Activated CD8-positive, alpha-beta T cell treated with anti-CD3 and anti-CD28 coated beads, Interleukin-2, amount 10 ng/mL, durations not matched to agents 7 days and 5 days (primary cell): ENCODE results near the gene FAM219A. TPM values are rescaled to one million over a fixed set of nuclear protein-coding genes. Genes with fewer than 3 reads are reported as not detected.

ENCODE experiments used
- ATAC-seq: fragments of 150-1000 bp; cut with Tn5 transposase; one replicate; pipeline ENCODE4 v1.10.0; 2021; ENCODE audit warnings: moderate library complexity
- CTCF ChIA-PET: fragments of 350-600 bp; sonication (Branson Sonifier 250); formaldehyde crosslinking; loops from one replicate; lab custom pipeline; 2021; ENCODE audit warnings: antibody characterized with exemption; lab: Charles Lee
- POLR2A ChIA-PET: fragments of 350-600 bp; sonication (Branson Sonifier 250); formaldehyde crosslinking; loops from one replicate; lab custom pipeline; 2021; ENCODE audit warnings: antibody characterized with exemption; lab: Charles Lee
- DNase-seq: peaks from one replicate; pipeline ENCODE4 v3.0.0-alpha.2; 2020
- H3K27ac Mint-ChIP-seq: one replicate; pipeline ENCODE4 v1.8.0; 2021; ENCODE audit warnings: mild to moderate bottlenecking, mixed read lengths
- H3K27me3 Mint-ChIP-seq: one replicate; pipeline ENCODE4 v1.8.0; 2021; ENCODE audit warnings: low read depth, mixed read lengths
- H3K36me3 Mint-ChIP-seq: one replicate; pipeline ENCODE4 v1.8.0; 2021; ENCODE audit warnings: low read depth, mixed read lengths
- H3K4me1 Mint-ChIP-seq: one replicate; pipeline ENCODE4 v1.8.0; 2021; ENCODE audit warnings: low read depth, mixed read lengths
- H3K4me3 Mint-ChIP-seq: one replicate; pipeline ENCODE4 v1.8.0; 2021; ENCODE audit warnings: mild to moderate bottlenecking, mixed read lengths
- H3K9me3 Mint-ChIP-seq: one replicate; pipeline ENCODE4 v1.8.0; 2022; ENCODE audit warnings: mixed read lengths; ENCODE audit not compliant: insufficient read depth
- total RNA-seq, 2 experiments: library from RNA; stranded (reverse); gene quantifications; one replicate each; pipeline ENCODE4 v1.2.3, GENCODE V29; 2021

FAM219A gene
- total RNA-seq, 2 experiments from 2014 or later = 7.5 to 8.3 TPM

DNA sequence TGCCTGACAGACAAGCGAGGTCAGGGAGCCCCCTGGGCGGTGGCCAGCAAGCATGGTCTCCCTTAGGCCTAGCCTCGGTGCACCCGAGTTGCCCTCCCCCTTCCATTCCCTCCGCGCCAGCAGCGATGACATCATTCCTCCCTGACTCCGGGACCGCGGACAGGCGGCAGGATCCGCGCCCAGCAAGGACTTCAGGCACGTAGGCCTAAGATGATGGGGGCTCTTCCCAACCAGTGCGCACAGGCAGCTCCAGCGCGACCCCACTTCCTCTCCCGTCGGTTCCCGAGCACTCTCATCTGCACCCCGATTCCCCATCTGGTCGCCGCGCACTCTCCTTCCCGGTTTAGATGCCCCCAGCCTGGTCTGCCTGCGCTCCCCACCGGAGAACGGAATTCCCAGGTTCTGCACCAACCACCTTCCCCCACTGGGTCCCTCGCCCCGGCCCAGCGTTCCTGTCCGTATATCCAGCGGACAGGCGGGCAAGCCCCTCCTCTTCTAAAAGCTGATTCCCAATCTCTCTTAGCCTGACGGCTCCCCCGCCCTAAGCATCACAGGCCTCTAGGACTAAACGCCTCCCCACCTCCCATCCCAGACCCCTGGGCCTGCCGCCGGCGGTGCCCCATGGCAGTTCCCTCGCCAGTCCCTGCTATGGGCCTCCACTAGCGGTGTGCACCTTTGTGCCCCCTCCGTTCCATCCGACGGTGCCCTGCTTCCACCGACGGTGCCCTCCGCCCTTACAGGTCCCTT, 931 bp downstream of the FAM219A start:
- CTCF ChIA-PET = interaction anchor here (1.0 to 1.6 kb wide), 4 partner anchors 9 to 43 kb away, joined by 3 to 5 read pairs (median 4); no protein-coding TSS in a partner anchor
- Mint-ChIP-seq H3K4me1 (peaks cover 47% of the 10 kb centered on the region), H3K27ac (peak overlapping the region; percentile 81), H3K9me3 (no peaks in the 10 kb centered on the region), H3K27me3 (peaks cover 21% of the 10 kb centered on the region), H3K4me3 (peak overlapping the region; percentile 87), H3K36me3 (no peaks in the 10 kb centered on the region)
- DNase-seq (peak; percentile 34), ATAC-seq (no peak)
- POLR2A ChIA-PET = interaction anchor here (0.7 kb wide), 1 partner anchor 208 kb away, joined by 3 read pairs; no protein-coding TSS in a partner anchor

DNA sequence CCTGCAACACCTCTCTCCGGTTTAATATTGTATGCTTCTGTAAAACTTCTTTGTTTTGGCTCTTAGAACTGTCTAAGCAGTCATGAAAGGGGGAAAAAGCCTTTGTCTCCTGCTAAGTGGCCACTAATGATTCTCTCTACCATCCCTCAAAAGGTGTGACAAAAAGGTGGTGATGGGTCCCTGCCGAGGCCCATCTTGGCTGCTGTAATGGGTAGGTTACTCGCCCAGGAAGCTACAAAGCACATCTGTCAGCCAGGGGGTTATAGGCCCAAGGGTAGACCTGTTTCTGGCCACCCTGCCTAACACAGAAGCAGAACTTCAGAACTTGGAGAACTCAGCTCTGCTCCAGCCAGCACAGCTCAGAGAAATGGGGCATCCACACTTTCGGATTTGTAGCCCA, 1.6 kb downstream of the FAM219A start:
- POLR2A ChIA-PET = interaction anchor here (0.7 kb wide), 1 partner anchor 208 kb away, joined by 3 read pairs; no protein-coding TSS in a partner anchor
- CTCF ChIA-PET = interaction anchor here (1.4 to 1.6 kb wide), 3 partner anchors 9 to 43 kb away, joined by 3 to 5 read pairs (median 5); no protein-coding TSS in a partner anchor
- Mint-ChIP-seq H3K27me3 (peaks cover 14% of the 10 kb centered on the region), H3K4me1 (peaks cover 53% of the 10 kb centered on the region), H3K9me3 (no peaks in the 10 kb centered on the region), H3K36me3 (no peaks in the 10 kb centered on the region), H3K27ac (no peak overlapping the region), H3K4me3 (peak overlapping the region; percentile 87)
- ATAC-seq = no peak
- DNase-seq = no peak

GRCh38 chr9:34456151-34456550, 2.2 kb downstream of the FAM219A start:
- Mint-ChIP-seq H3K4me1 (peaks cover 59% of the 10 kb centered on the region), H3K27me3 (peaks cover 9% of the 10 kb centered on the region), H3K27ac (peak overlapping the region; percentile 21), H3K36me3 (no peaks in the 10 kb centered on the region), H3K4me3 (peak overlapping the region; percentile 9), H3K9me3 (no peaks in the 10 kb centered on the region)
- ATAC-seq = no peak
- peak; percentile 25 for DNase-seq
- POLR2A ChIA-PET = no interaction called here
- CTCF ChIA-PET = interaction anchor here (1.4 to 1.6 kb wide), 4 partner anchors 10 to 124 kb away, joined by 3 to 5 read pairs (median 5); no protein-coding TSS in a partner anchor

GRCh38 chr9:34454571-34455065, 3.8 kb downstream of the FAM219A start:
- POLR2A ChIA-PET = no interaction called here
- no peak overlapping the region for H3K27ac Mint-ChIP-seq
- CTCF ChIA-PET = interaction anchor here (1.0 to 1.1 kb wide), 3 partner anchors 11 to 51 kb away, joined by 3 to 6 read pairs (median 3); no protein-coding TSS in a partner anchor
- H3K9me3 Mint-ChIP-seq = no peaks in the 10 kb centered on the region
- H3K4me1 Mint-ChIP-seq = peaks cover 59% of the 10 kb centered on the region
- DNase-seq (no peak), ATAC-seq (no peak)
- H3K36me3 Mint-ChIP-seq = no peaks in the 10 kb centered on the region
- H3K4me3 Mint-ChIP-seq = no peak overlapping the region
- H3K27me3 Mint-ChIP-seq = peaks cover 5% of the 10 kb centered on the region

DNA sequence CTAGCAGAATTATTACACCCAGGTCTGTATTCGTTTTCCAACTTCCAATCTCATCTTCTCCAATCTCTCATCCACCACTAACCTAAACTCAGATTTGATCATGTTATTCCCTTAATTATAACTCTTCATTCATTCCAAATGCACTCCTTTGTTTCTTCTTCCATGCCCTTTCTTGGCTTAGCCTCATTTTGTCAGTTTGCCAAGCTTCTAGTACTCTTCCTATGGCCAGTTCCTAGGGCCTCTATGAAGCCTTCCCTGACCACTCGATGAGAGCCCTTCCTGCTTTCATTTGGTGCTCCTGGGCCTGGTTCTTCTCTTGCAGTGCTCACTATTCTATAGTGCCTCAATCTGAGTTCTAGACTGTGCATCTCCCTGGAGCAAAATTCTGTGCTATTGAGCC, 5.8 kb downstream of the FAM219A start:
- H3K4me3 Mint-ChIP-seq = no peak overlapping the region
- ChIA-PET CTCF (interaction anchor here (1.0 to 1.1 kb wide), 3 partner anchors 15 to 49 kb away, joined by 3 to 4 read pairs (median 3); no protein-coding TSS in a partner anchor), POLR2A (no interaction called here)
- DNase-seq = no peak
- no peaks in the 10 kb centered on the region for H3K9me3 Mint-ChIP-seq
- peaks cover 46% of the 10 kb centered on the region for H3K4me1 Mint-ChIP-seq
- no peaks in the 10 kb centered on the region for H3K36me3 Mint-ChIP-seq
- no peaks in the 10 kb centered on the region for H3K27me3 Mint-ChIP-seq
- no peak for ATAC-seq
- no peak overlapping the region for H3K27ac Mint-ChIP-seq

DNA sequence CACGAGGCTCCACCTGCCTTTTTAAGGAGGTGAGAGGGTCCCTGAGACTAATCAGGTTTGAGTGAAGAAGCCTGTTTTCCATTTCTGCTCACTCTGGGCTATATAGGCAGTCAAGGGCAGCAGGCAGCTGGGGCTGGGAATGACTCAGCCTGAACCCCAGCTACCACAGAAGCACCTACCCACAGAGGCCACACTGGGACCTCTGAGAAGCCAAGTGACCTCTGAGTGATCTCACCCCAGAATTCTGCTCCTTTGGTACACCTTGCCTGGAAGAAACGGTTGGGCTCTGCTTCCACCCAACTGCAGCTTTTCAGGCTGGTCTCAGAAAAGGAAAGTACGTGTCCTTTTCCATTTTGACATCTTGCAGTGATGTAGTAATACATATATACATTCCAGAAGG, 6.8 kb downstream of the FAM219A start:
- DNase-seq (peak; percentile 43), ATAC-seq (peak; percentile 79)
- POLR2A ChIA-PET = interaction anchor here (0.6 kb wide), 1 partner anchor 1076 kb away, joined by 3 read pairs; no protein-coding TSS in a partner anchor
- Mint-ChIP-seq H3K4me1 (peaks cover 36% of the 10 kb centered on the region), H3K36me3 (no peaks in the 10 kb centered on the region), H3K9me3 (no peaks in the 10 kb centered on the region), H3K4me3 (no peak overlapping the region), H3K27ac (no peak overlapping the region), H3K27me3 (no peaks in the 10 kb centered on the region)
- CTCF ChIA-PET = interaction anchor here (0.9 to 1.3 kb wide), 3 partner anchors 13 to 152 kb away, joined by 3 read pairs; no protein-coding TSS in a partner anchor

DNA sequence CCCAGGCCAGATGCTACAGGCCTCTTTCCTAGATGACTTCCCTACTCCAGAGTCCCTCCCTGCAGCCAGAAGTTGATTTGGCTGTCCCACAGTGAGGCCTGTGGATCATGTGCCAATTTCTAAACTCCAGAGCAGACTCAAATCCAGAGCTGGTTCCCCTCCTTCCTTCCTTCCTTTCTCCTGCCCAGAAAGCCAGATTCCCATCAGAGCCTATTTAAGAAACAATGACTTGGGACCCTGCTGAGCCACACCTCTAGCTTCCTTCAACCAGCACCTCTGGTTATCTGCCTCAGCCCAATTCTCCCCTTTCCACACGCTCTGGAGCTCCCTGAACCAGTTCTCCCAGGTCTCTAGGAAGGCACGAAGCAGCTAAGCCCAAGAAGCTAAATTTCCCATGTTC, 7.2 kb downstream of the FAM219A start:
- POLR2A ChIA-PET = interaction anchor here (0.6 kb wide), 1 partner anchor 1076 kb away, joined by 3 read pairs; no protein-coding TSS in a partner anchor
- Mint-ChIP-seq H3K4me1 (peaks cover 32% of the 10 kb centered on the region), H3K9me3 (no peaks in the 10 kb centered on the region), H3K27ac (no peak overlapping the region), H3K36me3 (no peaks in the 10 kb centered on the region), H3K27me3 (no peaks in the 10 kb centered on the region), H3K4me3 (no peak overlapping the region)
- ATAC-seq = peak; percentile 9
- no peak for DNase-seq
- CTCF ChIA-PET = interaction anchor here (0.9 to 1.3 kb wide), 2 partner anchors 12 to 153 kb away, joined by 3 read pairs; no protein-coding TSS in a partner anchor

DNA sequence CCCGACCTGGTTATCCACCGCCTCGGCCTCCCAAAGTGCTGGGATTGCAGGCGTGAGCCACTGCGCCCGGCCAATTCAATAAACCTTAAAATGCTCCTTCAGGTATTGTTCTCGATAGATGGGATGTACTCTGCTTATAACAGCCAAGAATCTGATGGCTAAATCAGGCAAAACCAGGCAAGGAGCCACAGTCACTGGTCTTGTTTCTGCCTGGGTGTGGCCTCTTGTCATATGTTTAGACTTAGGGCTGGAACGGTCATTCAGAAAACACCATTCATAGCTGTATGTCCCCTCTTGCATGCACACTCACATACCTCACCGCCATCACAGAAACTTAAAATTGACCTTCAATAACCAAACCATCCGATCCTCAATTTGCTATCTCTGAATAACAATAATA, 7.7 kb downstream of the FAM219A start:
- H3K27me3 Mint-ChIP-seq = no peaks in the 10 kb centered on the region
- CTCF ChIA-PET = interaction anchor here (1.3 to 1.5 kb wide), 2 partner anchors 12 to 47 kb away, joined by 3 to 6 read pairs; no protein-coding TSS in a partner anchor
- no peaks in the 10 kb centered on the region for H3K36me3 Mint-ChIP-seq
- H3K9me3 Mint-ChIP-seq = no peaks in the 10 kb centered on the region
- DNase-seq (no peak), ATAC-seq (no peak)
- peaks cover 28% of the 10 kb centered on the region for H3K4me1 Mint-ChIP-seq
- no peak overlapping the region for H3K27ac Mint-ChIP-seq
- no peak overlapping the region for H3K4me3 Mint-ChIP-seq
- POLR2A ChIA-PET = no interaction called here

- ChIA-PET POLR2A (no interaction called here), CTCF (interaction anchor here (1.2 to 2.0 kb wide), 3 partner anchors 43 to 149 kb away, joined by 3 to 7 read pairs (median 4); no protein-coding TSS in a partner anchor)
- no peak for ATAC-seq
- no peak for DNase-seq
- Mint-ChIP-seq H3K27me3 (no peaks in the 10 kb centered on the region), H3K4me3 (no peak overlapping the region), H3K4me1 (peaks cover 13% of the 10 kb centered on the region), H3K36me3 (no peaks in the 10 kb centered on the region), H3K9me3 (no peaks in the 10 kb centered on the region), H3K27ac (no peak overlapping the region)
Observed at GRCh38 chr9:34446951-34447350, 11.4 kb downstream of the FAM219A start.

DNA sequence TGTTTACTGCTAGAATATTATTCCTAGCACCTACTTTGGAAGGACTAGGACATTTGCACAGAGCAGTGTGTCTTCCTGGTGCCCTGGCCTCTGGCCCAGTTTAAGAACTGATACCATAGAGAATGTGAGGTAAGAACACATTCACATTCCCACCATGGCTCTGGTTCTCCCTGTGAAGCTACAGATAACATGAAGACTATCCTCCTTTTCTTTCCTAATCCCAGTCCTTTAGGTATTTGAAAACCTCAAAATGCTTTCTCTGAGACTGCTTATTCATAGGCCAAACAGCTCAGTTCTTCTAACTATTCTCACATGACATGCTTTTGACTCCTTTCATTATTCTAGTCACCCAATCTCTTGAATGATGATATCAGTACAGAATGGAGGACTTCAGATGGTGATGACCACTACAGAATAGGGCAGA, 11.9 kb downstream of the FAM219A start:
- DNase-seq (no peak), ATAC-seq (no peak)
- Mint-ChIP-seq H3K36me3 (no peaks in the 10 kb centered on the region), H3K9me3 (no peaks in the 10 kb centered on the region), H3K4me1 (peaks cover 8% of the 10 kb centered on the region), H3K4me3 (no peak overlapping the region), H3K27me3 (no peaks in the 10 kb centered on the region), H3K27ac (no peak overlapping the region)
- ChIA-PET POLR2A (no interaction called here), CTCF (interaction anchor here (1.2 to 2.0 kb wide), 3 partner anchors 43 to 149 kb away, joined by 3 to 7 read pairs (median 4); no protein-coding TSS in a partner anchor)

DNA sequence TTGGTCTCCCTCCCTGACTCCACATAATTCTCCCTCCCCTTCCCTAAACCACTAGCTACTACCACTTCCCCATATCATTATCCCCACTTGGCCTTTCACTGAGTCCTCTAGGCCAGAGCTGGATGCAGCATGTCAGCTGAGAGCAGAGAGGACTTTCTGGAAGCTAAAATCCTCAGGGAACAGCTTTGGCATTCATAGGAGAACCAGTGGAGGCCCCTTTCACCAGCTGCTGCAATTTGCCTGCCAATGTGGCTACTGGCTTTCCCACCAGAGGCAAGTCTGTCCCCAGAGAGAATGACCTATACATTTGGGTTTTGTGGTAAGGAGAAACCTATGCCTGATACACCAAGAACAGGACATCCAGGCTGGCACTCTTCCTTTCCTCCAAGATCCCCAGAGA, 14.4 kb downstream of the FAM219A start:
- ATAC-seq = no peak
- Mint-ChIP-seq H3K4me1 (peaks cover 7% of the 10 kb centered on the region), H3K36me3 (no peaks in the 10 kb centered on the region), H3K27ac (no peak overlapping the region), H3K4me3 (no peak overlapping the region), H3K27me3 (no peaks in the 10 kb centered on the region), H3K9me3 (no peaks in the 10 kb centered on the region)
- CTCF ChIA-PET = interaction anchor here (1.1 to 1.3 kb wide), 3 partner anchors 11 to 51 kb away, joined by 3 to 6 read pairs (median 4); no protein-coding TSS in a partner anchor
- POLR2A ChIA-PET = interaction anchor here (0.6 kb wide), 1 partner anchor 63 kb away, joined by 3 read pairs; no protein-coding TSS in a partner anchor
- DNase-seq = no peak
